ENCODE measurements around the gene CCT8.

The CCT8 gene

DNA sequence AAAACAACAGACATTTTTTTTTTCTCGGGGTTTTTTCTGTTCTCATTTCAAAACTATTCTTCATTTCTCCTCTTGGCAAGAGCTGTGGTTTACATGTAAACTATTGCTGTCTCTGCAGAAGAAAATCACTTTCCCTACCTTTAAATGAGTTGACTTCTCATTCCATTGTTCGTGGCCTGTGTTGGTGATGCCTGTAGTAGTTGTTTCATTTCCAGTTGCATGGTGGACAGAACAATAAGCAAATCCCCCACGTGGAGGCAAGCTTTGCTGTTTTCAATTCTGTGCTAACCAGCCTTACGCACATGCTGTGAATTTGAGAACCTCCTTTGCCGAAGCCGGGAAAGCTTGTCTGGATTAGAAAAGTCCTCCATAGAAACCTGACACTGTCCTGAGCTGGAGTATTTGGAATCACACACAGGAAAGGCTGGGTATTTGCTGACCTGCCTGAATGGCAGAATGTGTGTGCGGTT is 30.8 kb upstream of the CCT8 start:
- TF ChIP-seq CTCF (IDR thresholded peaks at IDR 0.05; ENCODE audit: low read depth, low read length), result no peak
- H3K4me3 ChIP-seq (ENCODE audit: low read depth, low read length), result no peak overlapping the region

GRCh38 chr21:29102791-29103257 is 29.4 kb upstream of the CCT8 start:
- no peak overlapping the region for H3K4me3 ChIP-seq (ENCODE audit: low read depth, low read length)
- no peak for TF ChIP-seq CTCF (IDR thresholded peaks at IDR 0.05; ENCODE audit: low read depth, low read length)

- TF ChIP-seq CTCF (IDR thresholded peaks at IDR 0.05; ENCODE audit: low read depth, low read length), result no peak
- H3K4me3 ChIP-seq (ENCODE audit: low read depth, low read length), result no peak overlapping the region
Observed at GRCh38 chr21:29098156-29098555, 24.7 kb upstream of the CCT8 start.

- TF ChIP-seq CTCF (IDR thresholded peaks at IDR 0.05; ENCODE audit: low read depth, low read length), result no peak
- no peak overlapping the region for H3K4me3 ChIP-seq (ENCODE audit: low read depth, low read length)
Observed at GRCh38 chr21:29096218-29097015, 23.0 kb upstream of the CCT8 start.

GRCh38 chr21:29092102-29092959 is 18.9 kb upstream of the CCT8 start:
- TF ChIP-seq CTCF (IDR thresholded peaks at IDR 0.05; ENCODE audit: low read depth, low read length), result no peak
- H3K4me3 ChIP-seq (ENCODE audit: low read depth, low read length), result no peak overlapping the region

GRCh38 chr21:29091033-29091432 is 17.6 kb upstream of the CCT8 start:
- TF ChIP-seq CTCF (IDR thresholded peaks at IDR 0.05; ENCODE audit: low read depth, low read length), result no peak
- no peak overlapping the region for H3K4me3 ChIP-seq (ENCODE audit: low read depth, low read length)

Measured in WI38 (cell line).